ENCODE data around the gene EFL1.
"Not testable (repeated sequence)": the region's sequence is repeated elsewhere in the genome, so short reads cannot be mapped to it uniquely, and the experiment has no call there.

- TF ChIP-seq, protein P1, sequence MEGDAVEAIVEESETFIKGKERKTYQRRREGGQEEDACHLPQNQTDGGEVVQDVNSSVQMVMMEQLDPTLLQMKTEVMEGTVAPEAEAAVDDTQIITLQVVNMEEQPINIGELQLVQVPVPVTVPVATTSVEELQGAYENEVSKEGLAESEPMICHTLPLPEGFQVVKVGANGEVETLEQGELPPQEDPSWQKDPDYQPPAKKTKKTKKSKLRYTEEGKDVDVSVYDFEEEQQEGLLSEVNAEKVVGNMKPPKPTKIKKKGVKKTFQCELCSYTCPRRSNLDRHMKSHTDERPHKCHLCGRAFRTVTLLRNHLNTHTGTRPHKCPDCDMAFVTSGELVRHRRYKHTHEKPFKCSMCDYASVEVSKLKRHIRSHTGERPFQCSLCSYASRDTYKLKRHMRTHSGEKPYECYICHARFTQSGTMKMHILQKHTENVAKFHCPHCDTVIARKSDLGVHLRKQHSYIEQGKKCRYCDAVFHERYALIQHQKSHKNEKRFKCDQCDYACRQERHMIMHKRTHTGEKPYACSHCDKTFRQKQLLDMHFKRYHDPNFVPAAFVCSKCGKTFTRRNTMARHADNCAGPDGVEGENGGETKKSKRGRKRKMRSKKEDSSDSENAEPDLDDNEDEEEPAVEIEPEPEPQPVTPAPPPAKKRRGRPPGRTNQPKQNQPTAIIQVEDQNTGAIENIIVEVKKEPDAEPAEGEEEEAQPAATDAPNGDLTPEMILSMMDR (IDR thresholded peaks at IDR 0.05 in 2 of 3, conservative IDR thresholded peaks at IDR 0.05 in 1 of 3; ENCODE audit: control insufficient read depth in 2 of 3, extremely low read depth in 1 of 3, insufficient read depth in 1 of 3, low read depth in 3 of 3, low read length in 3 of 3), result not testable (repeated sequence)
- TF ChIP-seq CBFB (IDR thresholded peaks at IDR 0.05; ENCODE audit: low read depth); ETV6 (conservative IDR thresholded peaks at IDR 0.05 in 1 of 2, IDR thresholded peaks at IDR 0.05 in 1 of 2; ENCODE audit: borderline replicate concordance in 1 of 2, low read depth in 1 of 2): not testable (repeated sequence)
These were observed 69.1 kb downstream of the EFL1 start for GRCh38 chr15:82193435-82193834.

Data from GM12878 (cell line).